ENCODE measurements around the gene INTS6. TPM values are rescaled to one million over a fixed set of nuclear protein-coding genes. Genes with fewer than 3 reads are reported as not detected.

The INTS6 gene
- total RNA-seq, 1 experiment from 2014 or later: 27.2 TPM

DNA sequence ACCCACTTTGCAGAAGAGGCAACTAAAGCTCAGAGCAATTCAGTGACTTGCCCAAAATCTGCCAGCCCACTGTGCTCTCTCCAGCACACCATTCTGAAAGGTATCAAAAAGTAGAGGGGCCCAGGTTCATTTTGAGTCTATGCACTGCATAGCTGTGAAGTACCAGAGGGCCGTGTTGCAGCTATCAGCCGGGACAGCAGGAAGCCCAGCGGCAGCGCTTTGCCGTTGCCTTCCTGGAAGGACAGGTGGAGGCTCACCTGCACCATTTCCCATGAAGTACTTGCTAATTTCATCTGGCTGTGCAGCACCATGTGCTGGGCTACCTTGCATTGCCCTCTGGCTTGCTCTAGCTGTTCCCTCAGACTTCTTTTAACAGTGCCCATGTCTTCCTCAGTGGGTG, 116.1 kb downstream of the INTS6 start:
- ATAC-seq (peak; percentile 60), DNase-seq (ENCODE audit: low spot score) (no peak)
- Mint-ChIP-seq H3K9me3 (no peaks in the 10 kb centered on the region), H3K4me3 (no peak overlapping the region), H3K4me1 (peaks cover 21% of the 10 kb centered on the region), H3K27ac (no peak overlapping the region), H3K36me3 (no peaks in the 10 kb centered on the region), H3K27me3 (ENCODE audit: low read depth) (no peaks in the 10 kb centered on the region)
- TF ChIP-seq CREM (CRISPR knock-in tag; IDR thresholded peaks at IDR 0.05) (no peak), NFYB (CRISPR knock-in tag; conservative IDR thresholded peaks at IDR 0.05; ENCODE audit: low read depth) (no peak), TCF7 (CRISPR knock-in tag; IDR thresholded peaks at IDR 0.05; ENCODE audit: low read depth) (no peak), SMAD3 (CRISPR knock-in tag; IDR thresholded peaks at IDR 0.05; ENCODE audit: borderline replicate concordance) (no peak), ZNF416 (CRISPR knock-in tag; IDR thresholded peaks at IDR 0.05) (no peak), MYBL2 (CRISPR knock-in tag; IDR thresholded peaks at IDR 0.05) (no peak), ESRRA (CRISPR knock-in tag; IDR thresholded peaks at IDR 0.05; ENCODE audit: borderline replicate concordance) (no peak), ZNF263 (CRISPR knock-in tag; IDR thresholded peaks at IDR 0.05; ENCODE audit: low read depth) (no peak), ZNF396 (CRISPR knock-in tag; IDR thresholded peaks at IDR 0.05; ENCODE audit: borderline replicate concordance) (no peak), IRF2 (CRISPR knock-in tag; IDR thresholded peaks at IDR 0.05; ENCODE audit: borderline replicate concordance, low read depth) (no peak), NR3C1 (CRISPR knock-in tag; conservative IDR thresholded peaks at IDR 0.05; ENCODE audit: low read depth) (no peak), TP53 (CRISPR knock-in tag; IDR thresholded peaks at IDR 0.05) (no peak), MXD4 (CRISPR knock-in tag; IDR thresholded peaks at IDR 0.05; ENCODE audit: borderline replicate concordance) (no peak)
- TF ChIP-seq, protein P1, sequence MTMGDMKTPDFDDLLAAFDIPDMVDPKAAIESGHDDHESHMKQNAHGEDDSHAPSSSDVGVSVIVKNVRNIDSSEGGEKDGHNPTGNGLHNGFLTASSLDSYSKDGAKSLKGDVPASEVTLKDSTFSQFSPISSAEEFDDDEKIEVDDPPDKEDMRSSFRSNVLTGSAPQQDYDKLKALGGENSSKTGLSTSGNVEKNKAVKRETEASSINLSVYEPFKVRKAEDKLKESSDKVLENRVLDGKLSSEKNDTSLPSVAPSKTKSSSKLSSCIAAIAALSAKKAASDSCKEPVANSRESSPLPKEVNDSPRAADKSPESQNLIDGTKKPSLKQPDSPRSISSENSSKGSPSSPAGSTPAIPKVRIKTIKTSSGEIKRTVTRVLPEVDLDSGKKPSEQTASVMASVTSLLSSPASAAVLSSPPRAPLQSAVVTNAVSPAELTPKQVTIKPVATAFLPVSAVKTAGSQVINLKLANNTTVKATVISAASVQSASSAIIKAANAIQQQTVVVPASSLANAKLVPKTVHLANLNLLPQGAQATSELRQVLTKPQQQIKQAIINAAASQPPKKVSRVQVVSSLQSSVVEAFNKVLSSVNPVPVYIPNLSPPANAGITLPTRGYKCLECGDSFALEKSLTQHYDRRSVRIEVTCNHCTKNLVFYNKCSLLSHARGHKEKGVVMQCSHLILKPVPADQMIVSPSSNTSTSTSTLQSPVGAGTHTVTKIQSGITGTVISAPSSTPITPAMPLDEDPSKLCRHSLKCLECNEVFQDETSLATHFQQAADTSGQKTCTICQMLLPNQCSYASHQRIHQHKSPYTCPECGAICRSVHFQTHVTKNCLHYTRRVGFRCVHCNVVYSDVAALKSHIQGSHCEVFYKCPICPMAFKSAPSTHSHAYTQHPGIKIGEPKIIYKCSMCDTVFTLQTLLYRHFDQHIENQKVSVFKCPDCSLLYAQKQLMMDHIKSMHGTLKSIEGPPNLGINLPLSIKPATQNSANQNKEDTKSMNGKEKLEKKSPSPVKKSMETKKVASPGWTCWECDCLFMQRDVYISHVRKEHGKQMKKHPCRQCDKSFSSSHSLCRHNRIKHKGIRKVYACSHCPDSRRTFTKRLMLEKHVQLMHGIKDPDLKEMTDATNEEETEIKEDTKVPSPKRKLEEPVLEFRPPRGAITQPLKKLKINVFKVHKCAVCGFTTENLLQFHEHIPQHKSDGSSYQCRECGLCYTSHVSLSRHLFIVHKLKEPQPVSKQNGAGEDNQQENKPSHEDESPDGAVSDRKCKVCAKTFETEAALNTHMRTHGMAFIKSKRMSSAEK (CRISPR knock-in tag; IDR thresholded peaks at IDR 0.05; ENCODE audit: borderline replicate concordance): no peak
- TF ChIP-seq, protein P2, sequence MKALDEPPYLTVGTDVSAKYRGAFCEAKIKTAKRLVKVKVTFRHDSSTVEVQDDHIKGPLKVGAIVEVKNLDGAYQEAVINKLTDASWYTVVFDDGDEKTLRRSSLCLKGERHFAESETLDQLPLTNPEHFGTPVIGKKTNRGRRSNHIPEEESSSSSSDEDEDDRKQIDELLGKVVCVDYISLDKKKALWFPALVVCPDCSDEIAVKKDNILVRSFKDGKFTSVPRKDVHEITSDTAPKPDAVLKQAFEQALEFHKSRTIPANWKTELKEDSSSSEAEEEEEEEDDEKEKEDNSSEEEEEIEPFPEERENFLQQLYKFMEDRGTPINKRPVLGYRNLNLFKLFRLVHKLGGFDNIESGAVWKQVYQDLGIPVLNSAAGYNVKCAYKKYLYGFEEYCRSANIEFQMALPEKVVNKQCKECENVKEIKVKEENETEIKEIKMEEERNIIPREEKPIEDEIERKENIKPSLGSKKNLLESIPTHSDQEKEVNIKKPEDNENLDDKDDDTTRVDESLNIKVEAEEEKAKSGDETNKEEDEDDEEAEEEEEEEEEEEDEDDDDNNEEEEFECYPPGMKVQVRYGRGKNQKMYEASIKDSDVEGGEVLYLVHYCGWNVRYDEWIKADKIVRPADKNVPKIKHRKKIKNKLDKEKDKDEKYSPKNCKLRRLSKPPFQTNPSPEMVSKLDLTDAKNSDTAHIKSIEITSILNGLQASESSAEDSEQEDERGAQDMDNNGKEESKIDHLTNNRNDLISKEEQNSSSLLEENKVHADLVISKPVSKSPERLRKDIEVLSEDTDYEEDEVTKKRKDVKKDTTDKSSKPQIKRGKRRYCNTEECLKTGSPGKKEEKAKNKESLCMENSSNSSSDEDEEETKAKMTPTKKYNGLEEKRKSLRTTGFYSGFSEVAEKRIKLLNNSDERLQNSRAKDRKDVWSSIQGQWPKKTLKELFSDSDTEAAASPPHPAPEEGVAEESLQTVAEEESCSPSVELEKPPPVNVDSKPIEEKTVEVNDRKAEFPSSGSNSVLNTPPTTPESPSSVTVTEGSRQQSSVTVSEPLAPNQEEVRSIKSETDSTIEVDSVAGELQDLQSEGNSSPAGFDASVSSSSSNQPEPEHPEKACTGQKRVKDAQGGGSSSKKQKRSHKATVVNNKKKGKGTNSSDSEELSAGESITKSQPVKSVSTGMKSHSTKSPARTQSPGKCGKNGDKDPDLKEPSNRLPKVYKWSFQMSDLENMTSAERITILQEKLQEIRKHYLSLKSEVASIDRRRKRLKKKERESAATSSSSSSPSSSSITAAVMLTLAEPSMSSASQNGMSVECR (CRISPR knock-in tag; IDR thresholded peaks at IDR 0.05; ENCODE audit: borderline replicate concordance): no peak
- TF ChIP-seq, protein P3, sequence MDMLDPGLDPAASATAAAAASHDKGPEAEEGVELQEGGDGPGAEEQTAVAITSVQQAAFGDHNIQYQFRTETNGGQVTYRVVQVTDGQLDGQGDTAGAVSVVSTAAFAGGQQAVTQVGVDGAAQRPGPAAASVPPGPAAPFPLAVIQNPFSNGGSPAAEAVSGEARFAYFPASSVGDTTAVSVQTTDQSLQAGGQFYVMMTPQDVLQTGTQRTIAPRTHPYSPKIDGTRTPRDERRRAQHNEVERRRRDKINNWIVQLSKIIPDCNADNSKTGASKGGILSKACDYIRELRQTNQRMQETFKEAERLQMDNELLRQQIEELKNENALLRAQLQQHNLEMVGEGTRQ (CRISPR knock-in tag; IDR thresholded peaks at IDR 0.05): no peak
- TF ChIP-seq, protein P4, sequence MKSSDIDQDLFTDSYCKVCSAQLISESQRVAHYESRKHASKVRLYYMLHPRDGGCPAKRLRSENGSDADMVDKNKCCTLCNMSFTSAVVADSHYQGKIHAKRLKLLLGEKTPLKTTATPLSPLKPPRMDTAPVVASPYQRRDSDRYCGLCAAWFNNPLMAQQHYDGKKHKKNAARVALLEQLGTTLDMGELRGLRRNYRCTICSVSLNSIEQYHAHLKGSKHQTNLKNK (CRISPR knock-in tag; IDR thresholded peaks at IDR 0.05): no peak
- TF ChIP-seq, protein P5, sequence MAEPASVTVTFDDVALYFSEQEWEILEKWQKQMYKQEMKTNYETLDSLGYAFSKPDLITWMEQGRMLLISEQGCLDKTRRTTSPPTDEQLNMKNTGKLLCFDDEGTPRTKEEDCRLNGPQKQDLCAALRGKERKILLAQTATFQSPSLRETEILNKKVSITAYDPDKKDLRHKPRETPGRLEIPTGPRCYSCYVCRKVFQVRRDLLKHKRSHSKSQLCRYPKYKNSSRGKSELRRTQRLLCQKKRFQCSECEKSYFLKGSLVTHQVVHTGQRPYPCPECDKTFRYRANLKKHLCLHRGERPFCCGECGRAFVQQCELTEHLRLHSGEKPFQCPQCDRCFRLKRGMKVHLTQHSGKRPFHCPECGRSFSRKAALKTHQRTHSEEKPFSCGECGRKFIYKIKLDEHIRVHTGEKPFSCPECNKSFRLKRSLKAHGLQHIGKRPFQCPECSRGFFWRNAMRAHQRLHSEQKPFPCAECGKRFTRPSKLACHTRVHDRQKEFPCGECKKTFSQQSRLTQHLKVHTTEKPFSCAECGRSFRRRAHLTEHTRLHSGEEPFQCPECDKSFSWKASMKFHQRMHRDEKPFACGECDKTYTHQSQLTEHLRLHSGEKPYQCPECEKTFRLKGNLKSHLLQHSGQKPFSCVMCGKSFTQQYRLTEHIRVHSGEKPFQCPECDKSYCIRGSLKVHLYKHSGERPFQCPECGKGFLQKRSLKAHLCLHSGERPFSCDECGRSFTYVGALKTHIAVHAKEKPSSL (CRISPR knock-in tag; conservative IDR thresholded peaks at IDR 0.05): no peak
- TF ChIP-seq, protein P6, sequence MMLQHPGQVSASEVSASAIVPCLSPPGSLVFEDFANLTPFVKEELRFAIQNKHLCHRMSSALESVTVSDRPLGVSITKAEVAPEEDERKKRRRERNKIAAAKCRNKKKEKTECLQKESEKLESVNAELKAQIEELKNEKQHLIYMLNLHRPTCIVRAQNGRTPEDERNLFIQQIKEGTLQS (CRISPR knock-in tag; conservative IDR thresholded peaks at IDR 0.05): no peak
- TF ChIP-seq, protein P7, sequence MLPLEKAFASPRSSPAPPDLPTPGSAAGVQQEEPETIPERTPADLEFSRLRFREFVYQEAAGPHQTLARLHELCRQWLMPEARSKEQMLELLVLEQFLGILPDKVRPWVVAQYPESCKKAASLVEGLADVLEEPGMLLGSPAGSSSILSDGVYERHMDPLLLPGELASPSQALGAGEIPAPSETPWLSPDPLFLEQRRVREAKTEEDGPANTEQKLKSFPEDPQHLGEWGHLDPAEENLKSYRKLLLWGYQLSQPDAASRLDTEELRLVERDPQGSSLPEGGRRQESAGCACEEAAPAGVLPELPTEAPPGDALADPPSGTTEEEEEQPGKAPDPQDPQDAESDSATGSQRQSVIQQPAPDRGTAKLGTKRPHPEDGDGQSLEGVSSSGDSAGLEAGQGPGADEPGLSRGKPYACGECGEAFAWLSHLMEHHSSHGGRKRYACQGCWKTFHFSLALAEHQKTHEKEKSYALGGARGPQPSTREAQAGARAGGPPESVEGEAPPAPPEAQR (CRISPR knock-in tag; IDR thresholded peaks at IDR 0.05): no peak
- CTCF ChIA-PET: interaction anchor here (0.7 to 1.3 kb wide), 2 partner anchors 14 to 461 kb away, joined by 3 read pairs; no protein-coding TSS in a partner anchor
- POLR2A ChIA-PET: no interaction called here
